PC-9 (cell line): Measurements from ENCODE around the gene RAB4B. TPM values are rescaled to one million over a fixed set of nuclear protein-coding genes. Genes with fewer than 3 reads are reported as not detected.
"Not testable (repeated sequence)": the region's sequence is repeated elsewhere in the genome, so short reads cannot be mapped to it uniquely, and the experiment has no call there.

Experiments used
- BruUV-seq: library from RNA; stranded (reverse); fragments of 400-500 nt; replicated peaks from 2 replicates; lab custom pipeline; 2021; lab: Mats Ljungman, UMichigan
- CTCF ChIA-PET: fragments of 300-600 bp; sonication (Branson Sonifier 250); formaldehyde crosslinking; loops from one replicate; lab custom pipeline; 2022; ENCODE audit warnings: antibody characterized with exemption; lab: Charles Lee
- POLR2A ChIA-PET: fragments of 300-600 bp; sonication (Branson Sonifier 250); formaldehyde crosslinking; loops from one replicate; lab custom pipeline; 2022; ENCODE audit warnings: antibody characterized with exemption; ENCODE audit not compliant: unreplicated experiment; lab: Charles Lee
- DNase-seq, 2 experiments: peaks; one replicate each; pipeline versions ENCODE4 v3.0.0 to v3.0.0-alpha.2; 2015 to 2022; ENCODE audit warnings: mixed read lengths in 1 of 2
- H2AFZ ChIP-seq: fragments of 200-600 bp; sonication (generic); 2 replicates; pipeline ENCODE4 v1.8.1; 2017; ENCODE audit warnings: antibody characterized with exemption
- H3F3A ChIP-seq: fragments of 200-600 bp; sonication (generic); 2 replicates; pipeline ENCODE4 v1.8.1; 2017; ENCODE audit warnings: antibody characterized with exemption, mild to moderate bottlenecking, low read depth; ENCODE audit not compliant: insufficient read depth
- H3K27ac ChIP-seq: fragments of 200-600 bp; sonication (generic); 2 replicates; pipeline ENCODE4 v1.6.1; 2016; ENCODE audit warnings: mixed run types
- H3K27me3 ChIP-seq: fragments of 200-600 bp; sonication (generic); 2 replicates; pipeline ENCODE4 v1.6.1; 2016; ENCODE audit warnings: low read depth, mixed run types; ENCODE audit not compliant: insufficient read depth
- H3K36me3 ChIP-seq: fragments of 200-600 bp; sonication (generic); 2 replicates; pipeline ENCODE4 v1.6.1; 2016; ENCODE audit warnings: low read depth, mixed run types
- H3K4me1 ChIP-seq: fragments of 200-600 bp; sonication (generic); replicated peaks from 2 replicates; pipeline ENCODE4 v1.6.1; 2016; ENCODE audit warnings: mixed run types; ENCODE audit not compliant: insufficient read depth
- H3K4me2 ChIP-seq: fragments of 200-600 bp; sonication (generic); 2 replicates; pipeline ENCODE4 v1.6.1; 2017; ENCODE audit warnings: mixed run types
- H3K4me3 ChIP-seq: fragments of 200-600 bp; sonication (generic); 2 replicates; pipeline ENCODE4 v1.6.1; 2016; ENCODE audit warnings: mixed run types
- H3K79me2 ChIP-seq: fragments of 200-600 bp; sonication (generic); 2 replicates; pipeline ENCODE4 v1.6.1; 2017; ENCODE audit warnings: low read depth, mixed run types
- H3K9me2 ChIP-seq: fragments of 200-600 bp; sonication (generic); 2 replicates; pipeline ENCODE4 v1.8.1; 2017; ENCODE audit warnings: mild to moderate bottlenecking; ENCODE audit not compliant: insufficient read depth
- H3K9me3 ChIP-seq: fragments of 200-600 bp; sonication (generic); 2 replicates; pipeline ENCODE4 v1.8.1; 2016; ENCODE audit warnings: low read depth; ENCODE audit not compliant: insufficient read depth
- H4K20me1 ChIP-seq: fragments of 200-600 bp; sonication (generic); 2 replicates; pipeline ENCODE4 v1.8.1; 2017; ENCODE audit not compliant: insufficient read depth
- CTCF ChIP-seq: fragments of 200-600 bp; sonication (generic); conservative IDR thresholded peaks from 2 replicates; pipeline ENCODE4 v1.6.1; 2017; ENCODE audit warnings: mixed run types, antibody characterized with exemption, mild to moderate bottlenecking, moderate library complexity
- EZH2 ChIP-seq: fragments of 200-600 bp; sonication (generic); IDR thresholded peaks from 2 replicates; pipeline ENCODE4 v1.8.0; 2017; ENCODE audit warnings: antibody characterized with exemption, low read depth
- intact Hi-C: fragments of 100-400 bp; cut with micrococcal nuclease; formaldehyde crosslinking; loops from one replicate; pipeline ENCODE4 v1.10.0; 2022; ENCODE audit not compliant: unreplicated experiment
- total RNA-seq: library from RNA; stranded (reverse); gene quantifications from 2 replicates; pipeline ENCODE4 v1.2.3, GENCODE V29; 2021

Gene RAB4B
- total RNA-seq, 1 experiment from 2014 or later: 22.2 TPM

- no peak for DNase-seq
- no TSS peak for BruUV-seq
- no peak overlapping the region for H2AFZ ChIP-seq
- POLR2A ChIA-PET: no interaction called here
- H3K9me2 ChIP-seq: no peaks in the 10 kb centered on the region
- no peaks in the 10 kb centered on the region for H3K27me3 ChIP-seq
- peaks cover 5% of the 10 kb centered on the region for H3F3A ChIP-seq
- no peak overlapping the region for H3K4me3 ChIP-seq
- CTCF ChIA-PET: interaction anchor here (0.6 kb wide), 1 partner anchor 213 kb away, joined by 18 read pairs; no protein-coding TSS in a partner anchor
- H4K20me1 ChIP-seq: no peaks in the 10 kb centered on the region
- H3K4me2 ChIP-seq: no peak overlapping the region
- 0 out of 2 replicates have a peak, but pooled peaks cover 5% of the 10 kb centered on the region for H3K4me1 ChIP-seq
- H3K9me3 ChIP-seq: no peaks in the 10 kb centered on the region
- intact Hi-C loops: no loop called here
- TF ChIP-seq EZH2 (no peak), CTCF (no peak)
- no peaks in the 10 kb centered on the region for H3K79me2 ChIP-seq
- H3K27ac ChIP-seq: no peak overlapping the region
- H3K36me3 ChIP-seq: no peaks in the 10 kb centered on the region
Observed at GRCh38 chr19:40815223-40815622, 37.2 kb downstream of the RAB4B start.

GRCh38 chr19:40818480-40819399, 40.7 kb downstream of the RAB4B start:
- H3K9me3 ChIP-seq, H3K36me3 ChIP-seq, H3F3A ChIP-seq, H3K4me3 ChIP-seq, POLR2A ChIA-PET, BruUV-seq, H2AFZ ChIP-seq, H3K79me2 ChIP-seq, H3K4me1 ChIP-seq, H4K20me1 ChIP-seq, H3K9me2 ChIP-seq, H3K27me3 ChIP-seq, H3K27ac ChIP-seq: not testable (repeated sequence)
- CTCF ChIA-PET: interaction anchor here (0.7 to 1.2 kb wide), 4 partner anchors 13 to 364 kb away, joined by 3 to 5 read pairs (median 4); partner anchors contain the start of gene RAB4B
- peak in 1 of 2 experiments; percentile 70 for DNase-seq
- peak overlapping the region; percentile 62 for H3K4me2 ChIP-seq
- intact Hi-C loops: loop anchor here (1.0 to 2.0 kb wide), 2 partner anchors 156 to 326 kb away; no protein-coding TSS in a partner anchor

GRCh38 chr19:40819479-40820234, 41.6 kb downstream of the RAB4B start:
- not testable (repeated sequence) for H3K27ac ChIP-seq, H3F3A ChIP-seq, H4K20me1 ChIP-seq, H3K4me1 ChIP-seq, H3K27me3 ChIP-seq, H3K9me2 ChIP-seq, H3K4me3 ChIP-seq, H3K79me2 ChIP-seq, H3K4me2 ChIP-seq, H3K36me3 ChIP-seq, H2AFZ ChIP-seq, H3K9me3 ChIP-seq, BruUV-seq
- intact Hi-C loops: loop anchor here (1.0 to 2.0 kb wide), 2 partner anchors 157 to 325 kb away; no protein-coding TSS in a partner anchor
- peak; percentile 86 for TF ChIP-seq CTCF
- ChIA-PET POLR2A (interaction anchor here (0.7 kb wide), 1 partner anchor 21 kb away, joined by 3 read pairs; no protein-coding TSS in a partner anchor), CTCF (interaction anchor here (0.6 to 1.2 kb wide), 5 partner anchors 12 to 156 kb away, joined by 3 to 5 read pairs (median 4); partner anchors contain the start of gene RAB4B)
- peak in 1 of 2 experiments; percentile 42 for DNase-seq
